GM21717 (cell line): Measurements from ENCODE around the gene AIDA.
A peak's percentile ranks its signal among the peaks of the same experiment; 100 is the strongest.
"Not testable (repeated sequence)": the region's sequence is repeated elsewhere in the genome, so short reads cannot be mapped to it uniquely, and the experiment has no call there.

Experiments used
- ATAC-seq: cut with Tn5 transposase; IDR thresholded peaks from one replicate; pipeline ENCODE4 v1.9.1; 2021; ENCODE audit warnings: mild to moderate bottlenecking, moderate library complexity; ENCODE audit not compliant: unreplicated experiment

The AIDA gene

DNA sequence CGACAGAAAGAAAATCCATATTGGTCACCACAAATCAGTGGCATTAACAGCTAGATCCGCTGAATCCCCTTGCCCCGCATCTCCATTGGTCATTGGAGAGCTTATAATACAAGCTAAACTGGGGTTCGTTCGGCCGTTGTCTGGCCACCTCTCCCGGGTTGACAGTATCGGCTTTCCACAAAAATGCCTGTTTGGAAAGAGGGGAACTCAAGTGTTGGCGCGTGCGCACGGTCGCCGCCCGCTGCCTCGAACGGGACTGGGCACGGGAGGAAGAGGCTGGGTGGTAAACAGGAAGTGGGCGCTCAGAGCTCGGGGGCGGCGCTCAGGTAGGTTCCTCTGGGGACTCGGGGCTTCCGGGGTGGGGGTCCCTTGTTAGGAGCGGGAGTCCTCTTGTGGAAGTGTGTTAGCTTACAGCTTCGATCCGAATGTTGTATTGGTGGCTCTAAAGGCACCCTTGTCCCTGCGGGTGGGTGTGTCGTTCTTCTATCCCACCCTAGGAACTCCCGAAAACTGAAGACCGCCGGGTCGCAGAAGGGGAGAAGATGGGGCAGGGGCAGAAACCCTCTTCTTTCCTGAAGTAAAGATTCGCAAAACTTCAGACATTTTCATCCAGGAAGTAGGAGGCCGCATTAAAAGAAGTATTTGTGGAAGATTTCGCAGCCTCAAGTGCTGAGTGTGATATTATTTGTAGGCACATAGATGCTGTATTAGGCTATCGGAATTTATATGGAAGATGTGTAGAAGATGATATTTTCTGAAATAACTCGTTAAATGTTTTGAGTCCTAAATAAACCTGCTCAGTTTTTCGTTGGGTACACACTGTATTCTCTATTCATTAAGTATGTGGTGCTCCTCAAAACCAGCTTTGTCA, 1.0 kb upstream of the AIDA start:
- ATAC-seq = peak; percentile 72

- peak; percentile 42 for ATAC-seq
These were observed 705 bp downstream of the AIDA start for GRCh38 chr1:222711319-222712252.

GRCh38 chr1:222709700-222710153, 2.6 kb downstream of the AIDA start:
- no peak for ATAC-seq

- no peak for ATAC-seq
These were observed 5.5 kb downstream of the AIDA start for GRCh38 chr1:222706815-222707214.

DNA sequence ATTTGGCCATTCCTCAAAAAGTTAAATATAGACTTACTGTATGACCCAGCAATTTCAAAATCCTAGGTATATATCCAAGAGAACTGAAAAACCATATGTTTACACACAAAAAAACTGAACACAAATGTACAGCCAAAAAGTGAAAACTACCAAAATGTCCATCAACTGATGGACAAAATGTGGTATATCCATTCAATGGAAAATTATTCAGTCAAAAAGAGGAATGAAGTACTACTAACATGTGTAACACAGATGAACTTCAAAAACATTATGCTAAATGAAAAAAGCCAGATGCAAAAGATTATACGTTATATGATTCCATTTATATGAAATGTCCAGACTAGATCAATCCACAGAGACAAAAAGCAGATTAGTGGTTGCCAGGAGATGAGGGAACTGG, 8.0 kb downstream of the AIDA start:
- no peak for ATAC-seq

DNA sequence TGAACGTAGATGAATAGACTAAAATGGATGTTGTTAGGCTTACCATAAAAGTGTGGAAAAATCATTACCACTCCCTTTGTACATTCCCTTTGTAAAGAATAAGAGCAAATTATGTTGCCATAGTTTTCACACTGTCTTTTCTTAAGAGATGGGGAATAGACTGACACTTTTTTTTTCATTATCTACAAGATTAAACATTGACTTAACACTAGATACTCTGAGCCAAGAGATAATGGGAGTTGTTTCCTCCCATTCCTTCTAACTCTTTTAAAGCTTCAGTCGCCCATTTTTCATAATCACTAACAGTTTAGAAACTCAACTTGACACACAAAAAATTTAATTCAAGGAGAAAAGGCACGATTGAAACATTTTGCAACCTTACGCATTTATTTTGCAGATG, 10.1 kb downstream of the AIDA start:
- ATAC-seq = no peak

DNA sequence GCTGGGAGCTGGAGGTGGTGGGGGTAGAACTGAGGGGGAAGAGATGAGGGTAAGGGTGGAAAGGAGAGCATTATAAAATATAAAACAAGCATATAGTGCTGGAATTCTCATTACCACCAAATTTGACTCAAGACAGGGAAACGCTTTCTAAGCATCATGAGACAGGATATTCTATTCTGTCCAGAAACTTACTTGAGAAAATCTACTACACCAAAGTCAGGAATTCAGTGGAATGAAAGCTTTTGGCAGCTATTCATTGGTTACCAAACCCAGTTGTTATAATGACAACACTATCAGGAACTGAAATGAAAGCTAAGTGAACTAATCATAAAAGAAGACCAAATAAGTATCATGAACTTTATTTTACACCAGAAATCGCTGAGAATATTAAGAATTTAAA, 14.5 kb downstream of the AIDA start:
- ATAC-seq = no peak

GRCh38 chr1:222697203-222697602, 15.1 kb downstream of the AIDA start:
- ATAC-seq = no peak

DNA sequence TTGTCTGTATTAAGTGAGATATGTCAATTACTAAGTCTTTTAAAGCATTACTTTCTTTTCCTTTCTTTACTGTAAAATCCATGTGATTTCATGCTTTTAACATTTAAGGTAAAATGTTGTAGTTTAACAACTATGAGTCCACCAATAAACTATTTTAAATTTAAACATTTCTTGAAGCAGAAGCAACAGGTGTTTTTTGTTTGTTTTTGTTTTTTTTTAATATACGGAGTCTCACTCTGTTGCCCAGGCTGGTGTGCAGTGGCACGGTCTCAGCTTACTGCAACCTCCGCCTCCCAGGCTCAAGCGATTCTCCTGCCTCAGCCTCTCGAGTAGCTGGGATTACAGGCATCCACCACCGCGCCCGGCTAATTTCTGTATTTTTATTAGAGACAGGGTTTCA, 15.6 kb downstream of the AIDA start:
- no peak for ATAC-seq

- ATAC-seq = no peak
These were observed 17.4 kb downstream of the AIDA start for GRCh38 chr1:222694927-222695326.

GRCh38 chr1:222691016-222691415, 21.3 kb downstream of the AIDA start:
- no peak for ATAC-seq

DNA sequence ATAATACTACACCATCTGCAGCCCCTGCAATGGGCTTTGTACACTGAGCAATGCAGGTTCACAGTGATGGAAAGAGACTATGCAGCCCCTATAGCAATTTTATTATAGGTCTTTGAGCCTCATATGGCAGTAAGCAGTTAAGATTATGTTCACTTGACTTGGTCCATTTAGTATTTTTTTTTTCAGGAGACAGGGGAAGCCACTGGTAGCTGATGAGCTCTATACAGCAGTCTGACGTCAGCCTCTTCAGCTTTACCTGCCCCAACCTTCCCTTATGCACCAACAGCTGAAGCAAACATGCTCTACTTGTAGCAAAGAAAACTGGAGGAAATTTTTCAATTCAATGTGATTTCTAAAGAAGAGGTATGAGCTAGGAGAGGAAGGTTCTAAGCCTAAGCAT, 32.2 kb downstream of the AIDA start:
- ATAC-seq = no peak

DNA sequence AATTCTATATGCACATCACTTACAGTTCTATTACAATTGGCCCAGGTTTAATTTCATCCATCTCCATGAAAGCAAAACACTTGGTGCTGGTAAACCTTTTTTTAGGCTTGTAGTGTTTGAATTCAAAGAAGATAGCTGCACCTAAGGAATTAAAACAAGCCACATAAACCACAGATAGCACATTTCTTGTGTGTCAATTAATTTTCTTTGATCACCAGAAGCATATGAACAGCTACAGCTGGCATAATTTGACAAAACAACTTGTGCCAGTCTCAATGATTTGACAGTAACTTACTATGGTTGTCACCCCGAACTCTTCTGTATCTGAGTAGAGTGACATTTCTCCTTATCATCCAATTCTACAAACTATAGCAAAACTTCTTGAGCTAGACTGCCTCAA, 42.2 kb downstream of the AIDA start:
- ATAC-seq = no peak

DNA sequence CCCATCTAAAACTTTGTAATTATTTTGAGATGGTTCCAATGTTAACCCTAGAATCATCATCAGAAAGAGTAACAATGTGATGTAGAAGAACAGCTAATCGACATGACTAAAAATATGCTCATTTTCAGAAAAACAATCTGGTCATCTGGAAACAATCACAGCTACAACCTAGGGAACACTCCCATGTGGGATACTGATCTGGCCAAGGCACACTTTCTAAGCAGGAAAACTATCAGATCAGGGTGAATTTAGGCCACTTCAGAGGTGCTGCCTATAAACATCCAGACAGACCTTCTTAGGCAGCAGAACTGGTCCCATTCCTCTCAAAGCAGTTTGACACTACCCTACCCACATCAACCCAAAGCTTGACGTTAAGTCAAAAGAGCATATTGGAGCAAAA, 43.2 kb downstream of the AIDA start:
- not testable (repeated sequence) for ATAC-seq

GRCh38 chr1:222668184-222668583, 44.1 kb downstream of the AIDA start:
- not testable (repeated sequence) for ATAC-seq

DNA sequence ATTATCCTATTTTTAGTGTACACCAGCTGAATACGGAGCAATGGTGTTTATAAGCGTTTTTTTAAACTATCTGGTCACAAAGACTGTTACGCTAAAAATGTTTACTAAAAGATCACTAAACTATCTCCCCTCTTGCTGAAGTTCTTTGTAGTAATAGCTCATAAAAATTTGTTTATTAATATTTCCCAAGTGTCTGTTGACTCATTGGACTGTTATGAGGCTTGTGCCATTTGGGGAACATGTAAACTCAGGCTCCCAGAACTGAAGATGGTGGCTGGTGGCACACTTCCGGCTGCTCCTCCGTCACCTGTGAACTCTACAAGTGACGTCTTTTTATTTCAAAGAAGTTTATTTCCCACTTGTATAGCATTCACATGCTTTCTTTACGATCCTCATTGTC, 46.3 kb downstream of the AIDA start:
- no peak for ATAC-seq

DNA sequence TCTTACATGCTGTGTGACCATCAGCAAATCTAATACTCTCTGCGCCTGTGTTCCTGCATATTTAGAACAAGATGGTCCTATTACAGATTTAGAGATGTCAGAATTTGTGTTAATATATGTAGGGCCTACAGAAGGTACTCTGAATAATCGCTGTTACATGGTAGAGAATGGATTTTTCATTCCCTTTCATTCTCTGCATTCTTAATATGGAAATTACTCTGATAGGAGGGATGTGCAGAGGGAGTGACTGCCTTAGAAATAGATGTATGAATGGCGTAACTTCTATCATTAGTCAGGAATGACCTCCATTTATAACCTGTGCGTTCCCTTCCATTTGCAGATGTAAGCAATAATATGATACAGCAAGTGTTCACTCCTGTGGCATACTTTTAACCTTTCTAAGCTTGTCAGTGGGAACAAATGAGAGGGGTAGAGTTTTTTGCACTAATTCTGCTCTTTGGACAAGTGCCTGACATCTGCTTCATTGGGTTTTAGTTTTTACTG, 48.8 kb downstream of the AIDA start:
- ATAC-seq = no peak

GRCh38 chr1:222657899-222658298, 54.4 kb downstream of the AIDA start:
- ATAC-seq = no peak

DNA sequence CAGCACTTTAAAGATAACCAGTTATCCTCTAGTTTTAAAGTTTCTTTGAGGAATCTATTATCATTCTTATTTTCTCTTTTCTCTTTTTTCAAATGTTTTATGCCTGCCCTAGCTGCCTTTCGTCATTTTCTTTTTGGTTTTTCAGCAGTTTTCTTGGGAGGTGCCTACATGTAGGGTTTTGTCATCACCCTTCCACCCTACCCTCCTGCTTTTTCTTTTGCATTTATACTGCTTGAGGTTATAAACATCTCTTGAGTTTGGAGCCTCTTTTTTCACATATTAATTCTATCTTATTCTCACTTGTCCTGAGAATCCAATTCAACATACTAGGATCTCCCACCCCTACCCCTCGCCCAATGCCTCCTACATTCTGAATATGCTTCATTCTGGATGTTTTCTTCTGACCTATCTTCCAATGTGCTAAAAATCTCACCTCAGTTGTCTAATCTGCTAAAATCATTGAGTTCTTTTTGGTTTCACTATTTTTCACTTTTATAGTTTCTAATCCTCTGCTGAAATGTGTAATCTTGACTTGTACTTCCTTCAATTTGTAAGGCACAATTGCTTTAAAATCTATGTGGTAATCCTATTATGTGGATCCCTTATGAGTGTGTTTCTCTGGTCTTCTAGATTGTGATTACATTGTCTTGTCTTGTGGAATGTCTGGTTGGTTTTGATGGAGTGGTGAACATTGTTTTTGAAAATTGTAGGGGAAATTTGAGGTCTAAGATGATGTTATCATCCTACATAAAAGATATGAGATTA, 55.7 kb downstream of the AIDA start:
- ATAC-seq = no peak

- peak; percentile 93 for ATAC-seq
These were observed 57.4 kb downstream of the AIDA start for GRCh38 chr1:222654849-222655248.
